GM13977 (cell line): ENCODE results near the gene SDF4.
A peak's percentile ranks its signal among the peaks of the same experiment; 100 is the strongest.
"Not testable (repeated sequence)": the region's sequence is repeated elsewhere in the genome, so short reads cannot be mapped to it uniquely, and the experiment has no call there.

Experiments used
- DNase-seq: peaks from one replicate; pipeline ENCODE4 v3.0.0; 2012; ENCODE audit warnings: low spot score
- in situ Hi-C: fragments of 300-500 bp; cut with MboI; formaldehyde crosslinking; loops from one replicate; pipeline ENCODE4 v1.12.0; 2022; ENCODE audit warnings: low sequenced_read_pairs, low pct_unique_long_range_greater_than_20kb, mixed read lengths, inconsistent platforms; ENCODE audit not compliant: unreplicated experiment
- TF ChIP-seq, protein P1 (sequence below): IDR thresholded peaks from 2 replicates; pipeline ENCODE4 v1.5.1; 2012; ENCODE audit warnings: mild to moderate bottlenecking, control low read depth; ENCODE audit not compliant: insufficient read depth; ENCODE audit errors: extremely low read depth, missing control alignments

Gene SDF4

DNA sequence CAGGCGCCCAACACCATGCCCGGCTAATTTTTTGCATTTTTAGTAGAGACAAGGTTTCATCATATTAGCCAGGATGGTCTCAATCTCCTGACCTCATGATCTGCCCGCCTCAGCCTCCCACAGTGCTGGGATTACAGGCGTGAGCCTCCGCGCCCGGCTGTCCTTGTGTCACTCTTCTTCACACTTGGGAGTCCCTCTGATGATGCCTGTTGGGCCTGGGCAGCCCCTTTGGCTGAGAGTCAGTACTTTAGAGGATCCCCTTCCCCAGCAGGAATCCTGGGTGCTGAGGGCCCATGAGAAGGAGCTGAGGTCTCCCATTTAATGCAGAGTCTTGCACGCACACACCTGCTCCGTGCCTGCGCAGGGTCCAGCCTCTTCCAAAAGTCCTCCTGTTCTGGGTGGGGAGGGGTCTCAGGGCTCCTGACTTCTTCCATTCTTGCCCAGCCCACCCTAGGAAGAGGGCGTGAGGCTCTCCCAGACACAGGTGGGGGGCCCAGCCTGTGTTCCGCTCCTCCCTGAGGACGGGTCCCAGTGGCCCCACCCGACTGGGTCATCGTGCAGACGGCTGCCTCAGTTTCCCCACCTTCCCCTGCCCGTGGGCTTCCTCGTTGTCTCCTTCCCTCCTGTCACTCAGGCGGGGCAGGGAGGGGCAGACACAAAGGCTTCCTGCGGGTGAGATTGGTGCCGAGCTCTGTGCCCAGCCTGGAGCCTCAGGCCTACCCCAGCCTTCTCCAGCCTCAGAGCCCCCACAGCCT, 54.2 kb downstream of the SDF4 start:
- DNase-seq: no peak
- in situ Hi-C loops: no loop called here
- TF ChIP-seq, protein P1, sequence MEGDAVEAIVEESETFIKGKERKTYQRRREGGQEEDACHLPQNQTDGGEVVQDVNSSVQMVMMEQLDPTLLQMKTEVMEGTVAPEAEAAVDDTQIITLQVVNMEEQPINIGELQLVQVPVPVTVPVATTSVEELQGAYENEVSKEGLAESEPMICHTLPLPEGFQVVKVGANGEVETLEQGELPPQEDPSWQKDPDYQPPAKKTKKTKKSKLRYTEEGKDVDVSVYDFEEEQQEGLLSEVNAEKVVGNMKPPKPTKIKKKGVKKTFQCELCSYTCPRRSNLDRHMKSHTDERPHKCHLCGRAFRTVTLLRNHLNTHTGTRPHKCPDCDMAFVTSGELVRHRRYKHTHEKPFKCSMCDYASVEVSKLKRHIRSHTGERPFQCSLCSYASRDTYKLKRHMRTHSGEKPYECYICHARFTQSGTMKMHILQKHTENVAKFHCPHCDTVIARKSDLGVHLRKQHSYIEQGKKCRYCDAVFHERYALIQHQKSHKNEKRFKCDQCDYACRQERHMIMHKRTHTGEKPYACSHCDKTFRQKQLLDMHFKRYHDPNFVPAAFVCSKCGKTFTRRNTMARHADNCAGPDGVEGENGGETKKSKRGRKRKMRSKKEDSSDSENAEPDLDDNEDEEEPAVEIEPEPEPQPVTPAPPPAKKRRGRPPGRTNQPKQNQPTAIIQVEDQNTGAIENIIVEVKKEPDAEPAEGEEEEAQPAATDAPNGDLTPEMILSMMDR: no peak

DNA sequence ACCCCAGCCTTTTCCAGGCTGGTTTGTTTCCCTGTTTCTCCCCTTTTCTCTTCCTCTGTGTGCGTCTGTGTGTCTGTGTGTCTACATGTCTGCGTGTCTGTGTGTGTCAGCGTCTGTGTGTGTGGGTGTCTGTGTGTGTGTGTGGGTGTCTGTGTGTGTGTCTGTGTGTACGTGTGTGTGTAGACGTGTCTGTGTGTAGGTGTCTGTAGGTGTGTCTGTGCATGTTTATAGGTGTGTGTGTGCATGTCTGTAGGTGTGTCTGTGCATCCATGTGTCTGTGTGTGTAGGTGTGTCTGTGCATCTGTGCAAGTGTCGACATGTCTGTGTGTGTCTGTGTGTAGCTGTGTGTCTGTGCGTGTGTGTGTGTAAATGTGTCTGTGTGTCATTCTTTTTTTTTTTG, 54.9 kb downstream of the SDF4 start:
- DNase-seq: no peak
- in situ Hi-C loops: no loop called here
- TF ChIP-seq, protein P1: no peak

DNA sequence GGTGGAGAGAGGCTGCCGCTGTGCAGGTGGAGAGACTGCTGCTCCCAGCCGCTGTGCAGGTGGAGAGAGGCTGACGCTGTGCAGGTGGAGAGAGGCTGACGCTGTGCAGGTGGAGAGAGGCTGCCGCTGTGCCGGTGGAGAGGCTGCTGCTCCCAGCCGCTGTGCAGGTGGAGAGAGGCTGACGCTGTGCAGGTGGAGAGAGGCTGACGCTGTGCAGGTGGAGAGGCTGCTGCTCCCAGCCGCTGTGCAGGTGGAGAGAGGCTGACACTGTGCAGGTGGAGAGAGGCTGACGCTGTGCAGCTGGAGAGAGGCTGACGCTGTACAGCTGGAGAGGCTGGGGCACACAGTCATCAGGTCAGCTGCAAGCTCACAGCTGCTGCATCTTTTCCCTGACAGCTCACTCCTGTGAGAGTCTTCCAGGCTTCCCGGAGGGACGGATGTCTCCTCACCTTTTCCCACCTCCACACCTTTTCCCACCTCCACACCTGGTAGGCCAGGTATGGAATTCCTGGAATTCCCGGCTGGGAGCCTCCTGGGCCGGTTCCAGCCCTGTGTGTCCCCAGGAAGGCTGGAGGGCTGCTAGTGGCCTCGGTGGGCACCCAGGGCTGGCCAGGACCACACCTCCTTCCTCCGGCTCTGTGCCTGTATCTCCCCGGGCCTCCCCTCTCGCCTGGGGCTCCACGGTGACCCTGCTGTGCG, 55.6 kb downstream of the SDF4 start:
- peak; percentile 10 for DNase-seq

DNA sequence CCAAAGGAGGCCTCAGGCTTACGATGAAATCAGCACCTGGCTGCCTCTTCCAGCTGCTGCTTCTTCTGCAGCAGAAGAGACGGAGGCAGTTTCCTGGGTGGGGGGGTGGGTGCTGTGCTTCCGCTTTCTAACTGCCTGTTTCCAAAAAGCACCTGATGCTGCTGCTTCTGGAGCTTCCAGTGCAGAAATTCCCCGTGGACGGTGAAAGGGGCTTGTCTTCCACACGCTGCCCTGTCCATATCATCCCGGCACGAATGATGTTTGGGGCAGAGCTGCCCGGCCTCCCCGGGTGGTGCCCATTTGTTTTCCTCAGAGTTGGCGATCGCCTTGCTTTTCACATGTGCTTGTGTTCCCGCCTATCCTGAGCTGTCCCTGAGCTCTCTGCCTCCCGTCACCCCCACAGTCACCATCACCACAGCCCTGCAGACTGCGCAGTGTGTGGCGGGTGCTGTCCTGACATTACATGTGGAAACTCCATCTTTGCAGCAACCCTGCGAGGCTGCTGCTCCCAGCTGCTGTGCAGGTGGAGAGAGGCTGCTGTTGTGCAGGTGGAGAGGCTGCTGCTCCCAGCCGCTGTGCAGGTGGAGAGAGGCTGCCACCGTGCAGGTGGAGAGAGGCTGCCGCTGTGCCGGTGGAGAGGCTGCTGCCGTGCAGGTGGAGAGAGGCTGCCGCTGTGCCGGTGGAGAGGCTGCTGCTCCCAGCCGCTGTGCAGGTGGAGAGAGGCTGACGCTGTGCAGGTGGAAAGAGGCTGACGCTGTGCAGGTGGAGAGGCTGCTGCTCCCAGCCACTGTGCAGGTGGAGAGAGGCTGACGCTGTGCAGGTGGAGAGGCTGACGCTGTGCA, 56.4 kb downstream of the SDF4 start:
- no peak for DNase-seq
- in situ Hi-C loops: no loop called here
- TF ChIP-seq, protein P1: no peak

More for the DNA sequence above, 55.6 kb downstream of the SDF4 start:
- in situ Hi-C loops: not testable (repeated sequence)

DNA sequence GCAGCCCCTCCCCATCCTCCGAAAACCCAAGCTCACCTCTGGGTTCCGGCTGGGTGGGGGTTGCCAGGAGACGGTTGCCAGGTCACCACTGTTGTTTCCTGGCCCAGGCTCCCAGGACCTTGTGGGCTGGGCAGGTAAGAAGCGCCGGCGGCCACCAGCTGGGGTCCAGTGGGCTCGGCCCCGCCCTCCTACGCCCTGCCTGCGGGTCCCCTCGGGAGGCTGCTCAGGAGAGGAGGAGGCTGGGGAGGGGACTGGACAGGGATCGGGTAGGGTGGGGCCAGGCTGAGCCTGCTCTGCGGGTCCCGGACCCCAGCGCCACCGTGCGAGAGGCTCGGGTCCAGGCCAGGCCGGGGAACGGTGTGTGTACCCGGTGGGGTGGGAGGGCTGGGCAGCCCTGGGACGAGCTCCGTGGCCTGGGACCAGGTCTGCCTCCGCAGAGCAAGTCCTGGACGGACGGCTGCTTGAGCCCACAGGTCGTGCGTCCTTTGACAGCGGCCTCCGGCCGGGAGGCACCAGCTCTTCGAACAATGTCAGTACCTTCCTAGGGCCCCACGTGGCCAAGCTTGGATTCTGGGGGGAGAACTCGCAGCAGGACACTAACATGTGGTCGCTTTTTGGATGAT, 57.9 kb downstream of the SDF4 start, which contains the start of gene TTLL10:
Gene TTLL10, plus strand, starts transcription at position 88 of the 623 bp plus-strand sequence. CDS start 5,336 bp downstream, outside the sequence.
- TF ChIP-seq, protein P1: no peak
- in situ Hi-C loops: no loop called here
- DNase-seq: peak; percentile 71

DNA sequence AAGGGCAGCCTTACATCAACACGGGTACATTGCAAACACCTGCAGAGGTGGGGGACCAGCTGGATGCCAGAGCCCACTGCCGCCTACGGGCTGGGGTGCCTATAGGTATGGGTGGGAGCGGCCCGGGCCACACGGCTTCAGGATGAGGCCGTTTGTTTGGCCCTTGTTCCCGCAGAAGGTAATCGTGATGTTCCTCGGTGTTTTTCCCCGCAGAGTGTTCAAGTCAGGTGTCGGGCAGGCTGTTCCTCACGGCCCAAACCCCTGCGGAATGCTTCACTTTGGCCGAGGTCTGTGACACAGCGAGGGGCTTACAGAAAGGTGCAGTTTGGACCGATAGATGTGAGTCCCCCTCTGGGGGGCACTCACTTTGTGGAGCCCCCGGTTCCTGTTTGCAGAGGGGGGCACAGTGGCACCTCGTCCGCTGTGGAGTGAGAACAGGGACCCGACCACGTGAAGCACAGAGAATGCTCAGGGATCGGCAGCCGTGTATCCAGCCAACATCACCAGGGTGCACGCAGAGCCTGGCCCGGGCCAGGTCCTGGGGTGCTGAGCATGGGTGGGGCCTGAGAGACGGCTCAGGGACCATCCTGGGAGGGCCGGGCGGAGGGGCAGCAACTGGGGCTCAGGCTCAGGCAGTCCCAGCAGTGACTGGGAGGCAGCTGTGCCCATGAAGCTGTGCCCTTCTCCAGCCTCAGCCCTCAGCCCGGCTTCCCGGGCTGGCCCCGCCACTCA, 58.6 kb downstream of the SDF4 start:
- TF ChIP-seq, protein P1: no peak
- in situ Hi-C loops: no loop called here
- no peak for DNase-seq
